SK-N-MC (cell line): ENCODE measurements around the gene BAG1.

Experiments used
- FOXP2 ChIP-seq: optimal IDR thresholded peaks from 2 replicates; pipeline ENCODE3; 2011; ENCODE audit warnings: mild to moderate bottlenecking, moderate library complexity; ENCODE audit not compliant: insufficient read depth; ENCODE audit errors: extremely low read length, control extremely low read depth
- POLR2AphosphoS5 ChIP-seq: IDR thresholded peaks from 2 replicates; pipeline ENCODE4 v1.6.1; 2012; ENCODE audit warnings: mild to moderate bottlenecking, low read depth, low read length, borderline replicate concordance

DNA sequence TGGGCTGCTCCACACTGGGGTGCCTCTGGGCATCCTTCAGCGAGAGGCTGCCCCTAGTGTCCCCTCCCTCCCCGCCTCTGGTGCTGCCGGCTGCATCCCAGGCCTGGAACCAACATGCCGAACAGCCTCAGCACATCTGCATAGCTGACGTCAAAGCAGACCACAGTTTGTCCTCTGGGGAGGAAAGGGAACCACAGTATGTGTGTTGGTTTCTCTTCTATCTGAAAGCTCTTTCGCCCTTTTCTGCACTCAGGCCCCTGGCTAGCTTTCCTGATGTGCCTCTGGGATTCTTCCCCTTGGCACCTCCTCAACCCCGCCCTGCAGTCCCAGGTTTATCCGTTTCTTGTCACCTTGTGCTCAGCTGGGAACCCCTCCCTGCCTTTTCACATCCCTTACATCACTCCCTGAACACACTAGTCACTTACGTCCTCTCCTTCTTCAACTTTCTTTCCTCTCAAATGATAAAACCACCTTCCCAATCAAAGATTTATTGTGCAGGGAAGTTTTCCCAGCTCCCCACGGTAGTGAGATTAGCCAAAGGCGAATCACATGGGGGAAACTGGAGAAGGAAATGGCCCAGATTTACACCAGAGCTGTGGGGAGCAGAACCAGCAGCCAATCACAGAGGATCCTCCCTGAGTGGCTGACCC, 61.8 kb downstream of the BAG1 start:
- TF ChIP-seq FOXP2: no peak
- TF ChIP-seq POLR2AphosphoS5: no peak
